Activated naive CD4-positive, alpha-beta T cell treated with anti-CD3 and anti-CD28 coated beads, Interleukin-2, amount 50 U/mL, for 24 hours (primary cell): Measurements from ENCODE around the gene VKORC1.

Source experiments
- H3K27ac Mint-ChIP-seq: one replicate; pipeline ENCODE4 v1.8.0; 2021; ENCODE audit warnings: mild to moderate bottlenecking, mixed read lengths
- H3K27me3 Mint-ChIP-seq: one replicate; pipeline ENCODE4 v1.8.0; 2021; ENCODE audit warnings: mixed read lengths
- H3K36me3 Mint-ChIP-seq: one replicate; pipeline ENCODE4 v1.8.0; 2021; ENCODE audit warnings: mixed read lengths
- H3K4me1 Mint-ChIP-seq: one replicate; pipeline ENCODE4 v1.8.0; 2021; ENCODE audit warnings: mixed read lengths
- H3K4me3 Mint-ChIP-seq: one replicate; pipeline ENCODE4 v1.8.0; 2021; ENCODE audit warnings: mild to moderate bottlenecking, mixed read lengths
- H3K9me3 Mint-ChIP-seq: one replicate; pipeline ENCODE4 v1.8.0; 2021; ENCODE audit warnings: mixed read lengths

The VKORC1 gene

GRCh38 chr16:31072540-31073141 is 22.0 kb downstream of the VKORC1 start:
- Mint-ChIP-seq H3K36me3 (peaks cover 5% of the 10 kb centered on the region), H3K4me3 (peak overlapping the region; percentile 98), H3K4me1 (peaks cover 40% of the 10 kb centered on the region), H3K27me3 (no peaks in the 10 kb centered on the region), H3K27ac (peak overlapping the region; percentile 98), H3K9me3 (no peaks in the 10 kb centered on the region)

DNA sequence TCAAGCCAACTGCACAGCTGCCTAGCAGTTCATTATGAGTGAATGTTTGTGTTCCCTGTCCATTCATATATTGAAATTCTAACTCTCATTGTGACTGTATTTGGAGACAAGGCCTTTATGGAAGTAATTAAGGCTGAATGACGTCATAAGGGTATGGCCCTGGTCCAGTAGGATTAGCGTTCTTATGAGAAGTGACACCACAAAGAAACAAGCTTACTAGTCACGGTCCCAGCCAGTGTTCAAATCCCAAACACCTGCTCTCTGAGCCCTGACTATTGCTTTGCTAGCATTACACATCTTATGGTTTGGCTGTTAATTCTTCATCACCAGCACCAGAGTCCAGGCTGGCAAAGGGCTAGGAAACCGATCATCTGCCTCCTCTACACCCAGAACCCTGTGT is 22.7 kb downstream of the VKORC1 start:
- peak overlapping the region; percentile 70 for H3K27ac Mint-ChIP-seq
- peaks cover 40% of the 10 kb centered on the region for H3K4me1 Mint-ChIP-seq
- no peaks in the 10 kb centered on the region for H3K9me3 Mint-ChIP-seq
- H3K27me3 Mint-ChIP-seq, result no peaks in the 10 kb centered on the region
- peaks cover 5% of the 10 kb centered on the region for H3K36me3 Mint-ChIP-seq
- H3K4me3 Mint-ChIP-seq, result peak overlapping the region; percentile 98

DNA sequence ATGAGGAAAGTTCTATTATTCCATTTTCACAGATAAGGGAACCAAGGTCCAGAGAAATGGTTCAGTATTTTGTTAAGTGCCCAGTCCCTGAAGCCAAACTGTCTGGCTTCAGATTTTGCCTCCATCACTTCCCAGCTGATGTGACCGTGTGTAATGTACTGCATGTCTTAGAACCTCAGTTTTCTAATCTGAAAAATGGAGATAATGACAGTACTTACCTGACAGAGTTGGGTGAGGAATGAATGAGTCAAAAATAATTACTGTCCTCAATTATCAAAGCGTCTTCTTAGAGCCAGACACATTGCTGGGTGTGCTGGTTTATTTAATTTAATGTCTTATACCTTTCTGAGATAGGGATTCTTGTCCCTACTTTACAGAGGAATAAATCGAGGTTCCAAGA is 27.3 kb downstream of the VKORC1 start:
- Mint-ChIP-seq H3K27me3 (no peaks in the 10 kb centered on the region), H3K4me3 (no peak overlapping the region), H3K27ac (no peak overlapping the region), H3K36me3 (peaks cover 7% of the 10 kb centered on the region), H3K9me3 (no peaks in the 10 kb centered on the region), H3K4me1 (peaks cover 54% of the 10 kb centered on the region)

DNA sequence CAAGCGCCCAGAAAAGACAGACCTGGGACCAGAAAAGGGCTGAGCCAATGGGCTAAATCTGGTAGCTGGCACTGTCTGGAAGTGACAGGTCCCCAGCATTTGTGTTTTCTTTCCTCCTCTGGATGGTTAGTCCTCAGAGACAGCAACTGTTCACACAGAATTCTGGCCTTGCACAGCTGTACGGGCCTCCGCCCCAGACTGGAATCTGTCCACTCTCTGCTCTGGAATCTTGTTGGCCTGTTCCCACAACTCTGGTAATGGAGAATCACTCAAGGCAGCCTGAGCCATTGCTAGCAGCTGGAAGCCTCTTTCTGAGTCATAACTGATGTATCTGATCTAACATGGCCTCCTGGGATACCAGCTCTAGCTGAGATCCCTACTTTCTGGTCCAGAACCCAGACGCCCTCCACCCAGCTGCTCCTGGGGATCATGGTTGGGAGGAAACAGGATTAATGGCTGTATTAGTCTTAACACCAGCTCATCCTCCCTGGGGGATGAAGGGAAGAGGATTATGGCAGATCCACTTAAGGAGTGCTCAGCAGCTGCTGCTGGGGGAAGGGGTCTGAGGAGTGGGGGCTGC is 29.6 kb downstream of the VKORC1 start:
- H3K4me1 Mint-ChIP-seq, result peaks cover 45% of the 10 kb centered on the region
- H3K27ac Mint-ChIP-seq, result peak overlapping the region; percentile 65
- H3K4me3 Mint-ChIP-seq, result peak overlapping the region; percentile 63
- no peaks in the 10 kb centered on the region for H3K27me3 Mint-ChIP-seq
- no peaks in the 10 kb centered on the region for H3K9me3 Mint-ChIP-seq
- H3K36me3 Mint-ChIP-seq, result peaks cover 8% of the 10 kb centered on the region

DNA sequence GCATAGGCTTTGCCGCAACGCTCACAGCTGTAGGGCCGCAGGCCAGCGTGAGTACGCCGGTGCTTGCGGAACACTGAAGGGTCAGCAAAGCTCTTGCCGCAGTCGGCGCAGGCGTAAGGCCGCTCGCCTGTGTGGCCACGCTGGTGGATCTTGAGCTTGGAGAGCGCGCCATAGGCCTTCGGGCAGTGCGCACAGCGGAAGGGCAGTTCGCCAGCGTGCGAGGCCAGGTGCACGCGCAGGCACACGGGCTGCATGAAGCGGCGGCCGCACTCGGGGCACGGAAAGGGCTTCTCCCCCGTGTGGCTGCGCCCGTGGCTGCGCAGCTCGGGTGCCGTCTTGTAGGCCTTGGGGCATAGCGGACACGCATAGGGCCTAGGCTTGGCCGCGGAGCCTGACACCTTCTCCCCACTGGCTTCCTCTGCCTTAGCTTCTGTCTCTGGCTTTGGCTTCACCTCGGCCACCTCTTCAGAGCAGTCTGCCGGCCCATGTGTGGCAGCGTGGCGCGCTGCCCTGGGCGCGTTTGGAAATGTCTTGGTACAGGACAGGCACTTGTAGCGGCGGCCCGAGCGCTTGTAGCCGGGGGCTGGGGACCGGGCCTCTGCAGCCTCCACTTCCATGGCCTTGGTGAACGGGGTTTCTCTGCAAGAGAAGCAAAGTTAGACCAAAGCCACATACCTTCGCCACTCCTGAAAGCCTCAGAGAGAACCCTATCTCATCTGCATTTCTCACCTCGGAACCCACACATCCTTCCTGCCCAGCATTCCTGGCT is 30.6 kb downstream of the VKORC1 start:
- Mint-ChIP-seq H3K27me3 (no peaks in the 10 kb centered on the region), H3K27ac (peak overlapping the region; percentile 65), H3K4me3 (peak overlapping the region; percentile 63), H3K36me3 (peaks cover 9% of the 10 kb centered on the region), H3K4me1 (peaks cover 39% of the 10 kb centered on the region), H3K9me3 (no peaks in the 10 kb centered on the region)

DNA sequence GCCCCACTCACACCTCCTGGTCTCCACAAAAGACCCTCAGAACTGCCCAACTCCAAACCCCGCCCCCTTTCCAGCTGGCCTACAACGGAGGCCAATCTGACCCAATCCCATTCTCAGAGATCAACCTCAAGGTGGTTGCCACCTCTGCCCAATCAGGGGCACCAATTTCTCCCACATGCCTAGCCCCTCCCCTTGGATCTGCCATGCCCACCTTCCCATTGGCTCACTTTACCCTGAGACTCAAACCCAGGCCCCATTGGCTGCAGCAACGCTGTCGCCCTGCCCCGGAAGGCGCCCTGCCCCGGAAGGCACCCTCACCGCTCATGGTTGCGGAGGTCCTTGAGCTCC is 31.1 kb downstream of the VKORC1 start:
- no peak overlapping the region for H3K4me3 Mint-ChIP-seq
- H3K27ac Mint-ChIP-seq, result no peak overlapping the region
- H3K4me1 Mint-ChIP-seq, result peaks cover 37% of the 10 kb centered on the region
- peaks cover 9% of the 10 kb centered on the region for H3K36me3 Mint-ChIP-seq
- H3K9me3 Mint-ChIP-seq, result no peaks in the 10 kb centered on the region
- H3K27me3 Mint-ChIP-seq, result no peaks in the 10 kb centered on the region

- H3K36me3 Mint-ChIP-seq, result peaks cover 9% of the 10 kb centered on the region
- H3K9me3 Mint-ChIP-seq, result no peaks in the 10 kb centered on the region
- no peak overlapping the region for H3K27ac Mint-ChIP-seq
- H3K4me1 Mint-ChIP-seq, result peaks cover 37% of the 10 kb centered on the region
- H3K27me3 Mint-ChIP-seq, result no peaks in the 10 kb centered on the region
- H3K4me3 Mint-ChIP-seq, result no peak overlapping the region
These were observed 32.7 kb downstream of the VKORC1 start for GRCh38 chr16:31061813-31062440.

DNA sequence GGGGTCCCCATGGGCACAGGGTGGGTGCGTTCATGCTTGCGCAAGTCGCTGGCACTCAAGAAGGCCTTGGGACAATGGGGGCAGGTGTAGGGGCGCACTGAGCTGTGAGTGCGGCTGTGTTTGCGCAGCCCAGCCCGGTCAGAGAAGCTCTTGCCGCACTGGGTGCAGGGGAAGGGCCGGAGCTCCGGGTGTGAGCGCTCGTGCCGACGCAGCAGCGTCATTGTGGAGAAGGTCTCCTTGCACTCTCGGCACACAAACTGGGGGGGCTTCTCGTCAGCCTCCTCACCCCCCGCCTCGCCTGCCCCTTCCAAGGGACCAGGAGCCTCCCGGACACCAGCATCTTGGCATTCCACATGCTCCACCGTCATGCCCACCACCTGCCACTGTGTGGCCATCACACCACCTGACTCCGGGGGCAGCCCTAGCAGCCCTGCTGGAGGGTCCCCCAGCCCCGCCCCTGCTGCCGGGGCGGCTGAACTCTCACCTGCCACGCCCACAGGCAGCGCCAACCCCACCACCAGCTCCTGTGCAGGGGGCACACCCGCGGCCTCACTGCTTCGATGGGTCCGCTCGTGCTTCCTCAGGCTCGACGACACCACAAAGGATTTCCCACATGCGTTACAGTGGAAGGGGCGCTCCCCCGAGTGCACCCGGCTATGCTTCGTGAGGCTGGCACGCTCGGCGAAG is 33.3 kb downstream of the VKORC1 start:
- Mint-ChIP-seq H3K27me3 (no peaks in the 10 kb centered on the region), H3K9me3 (no peaks in the 10 kb centered on the region), H3K4me1 (peaks cover 32% of the 10 kb centered on the region), H3K4me3 (no peak overlapping the region), H3K36me3 (peaks cover 9% of the 10 kb centered on the region), H3K27ac (no peak overlapping the region)

DNA sequence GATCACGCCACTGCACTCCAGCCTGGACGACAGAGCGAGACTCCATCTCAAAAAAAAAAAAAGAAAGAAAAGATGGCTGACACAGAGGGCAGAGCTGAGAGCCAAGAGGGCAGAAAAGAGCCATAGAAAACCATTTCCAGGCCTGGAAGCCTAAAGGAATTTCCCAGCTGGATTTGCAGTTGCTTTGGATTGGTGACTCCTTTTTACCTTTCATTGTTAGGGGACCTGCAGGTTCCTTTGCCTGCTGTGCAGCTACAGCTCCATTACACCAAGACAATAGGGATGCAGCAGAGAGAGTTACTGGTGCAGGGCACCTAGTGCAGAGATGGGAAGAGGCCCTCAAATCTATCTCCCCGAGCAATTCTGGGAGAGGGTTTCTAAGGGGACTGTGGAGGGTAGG is 39.0 kb downstream of the VKORC1 start:
- Mint-ChIP-seq H3K36me3 (peaks cover 2% of the 10 kb centered on the region), H3K4me3 (no peak overlapping the region), H3K27ac (no peak overlapping the region), H3K4me1 (no peaks in the 10 kb centered on the region), H3K9me3 (no peaks in the 10 kb centered on the region), H3K27me3 (no peaks in the 10 kb centered on the region)

- Mint-ChIP-seq H3K4me1 (no peaks in the 10 kb centered on the region), H3K9me3 (no peaks in the 10 kb centered on the region), H3K36me3 (no peaks in the 10 kb centered on the region), H3K27me3 (no peaks in the 10 kb centered on the region), H3K4me3 (no peak overlapping the region), H3K27ac (no peak overlapping the region)
These were observed 42.5 kb downstream of the VKORC1 start for GRCh38 chr16:31052114-31052513.

DNA sequence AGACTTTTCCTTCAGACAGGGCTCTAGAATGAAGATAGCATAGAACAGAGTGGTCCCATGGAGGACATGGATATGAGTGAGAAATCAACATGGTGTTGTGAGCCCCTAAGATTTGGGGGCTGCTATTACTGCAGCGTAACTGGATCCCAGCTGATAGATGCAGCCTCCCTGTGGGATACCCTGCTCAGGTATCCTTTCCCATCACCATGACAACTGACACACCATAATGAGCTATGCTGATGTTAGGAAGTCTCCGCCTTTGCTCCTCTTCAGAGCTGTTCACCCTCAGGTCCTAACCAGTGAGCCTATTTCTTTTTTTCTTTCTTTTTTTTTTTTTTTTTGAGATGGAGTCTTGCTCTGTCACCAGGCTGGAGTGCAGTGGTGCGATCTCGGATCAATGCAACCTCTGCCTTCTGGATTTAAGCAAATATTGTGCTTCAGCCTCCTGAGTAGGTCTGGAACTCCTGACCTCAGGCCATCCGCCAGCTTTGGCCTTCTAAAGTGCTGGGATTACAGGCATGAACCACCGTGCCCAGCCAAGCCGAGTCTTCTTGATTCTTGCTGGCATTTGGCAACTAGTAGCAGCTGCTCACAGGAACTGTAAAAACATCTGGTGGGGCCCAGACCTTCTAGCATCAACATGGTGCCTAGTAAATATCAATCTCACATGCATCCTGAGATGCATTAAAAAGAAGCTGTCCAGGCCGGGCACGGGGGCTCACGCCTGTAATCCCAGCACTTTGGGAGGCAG is 44.1 kb downstream of the VKORC1 start:
- no peaks in the 10 kb centered on the region for H3K36me3 Mint-ChIP-seq
- H3K4me3 Mint-ChIP-seq, result no peak overlapping the region
- no peaks in the 10 kb centered on the region for H3K27me3 Mint-ChIP-seq
- H3K27ac Mint-ChIP-seq, result no peak overlapping the region
- no peaks in the 10 kb centered on the region for H3K9me3 Mint-ChIP-seq
- H3K4me1 Mint-ChIP-seq, result no peaks in the 10 kb centered on the region

- Mint-ChIP-seq H3K4me1 (no peaks in the 10 kb centered on the region), H3K27me3 (no peaks in the 10 kb centered on the region), H3K4me3 (no peak overlapping the region), H3K9me3 (no peaks in the 10 kb centered on the region), H3K27ac (no peak overlapping the region), H3K36me3 (no peaks in the 10 kb centered on the region)
These were observed 50.6 kb downstream of the VKORC1 start for GRCh38 chr16:31043898-31044481.

- Mint-ChIP-seq H3K27me3 (no peaks in the 10 kb centered on the region), H3K27ac (no peak overlapping the region), H3K9me3 (no peaks in the 10 kb centered on the region), H3K36me3 (no peaks in the 10 kb centered on the region), H3K4me3 (no peak overlapping the region), H3K4me1 (no peaks in the 10 kb centered on the region)
These were observed 51.2 kb downstream of the VKORC1 start for GRCh38 chr16:31043352-31043751.

DNA sequence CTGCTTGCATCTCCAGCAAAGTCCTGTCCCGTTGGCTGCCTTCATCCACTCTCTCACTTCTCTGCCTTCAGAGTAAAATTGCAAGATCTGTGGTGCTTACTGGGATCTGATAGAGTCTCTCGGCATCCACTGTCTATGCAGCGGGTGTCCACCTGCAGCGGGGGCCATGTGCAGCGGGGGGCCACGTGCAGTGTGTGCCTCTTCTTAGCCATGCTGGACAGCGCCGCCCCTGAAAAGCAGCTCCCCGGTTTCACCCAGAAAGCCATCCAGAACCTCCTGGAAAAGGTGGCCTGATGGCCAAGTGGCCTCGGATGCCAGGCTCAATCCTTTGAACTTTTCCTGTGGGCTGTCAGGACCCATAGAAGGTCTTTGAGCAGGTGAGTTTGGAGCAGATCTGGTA is 51.7 kb downstream of the VKORC1 start:
- Mint-ChIP-seq H3K9me3 (no peaks in the 10 kb centered on the region), H3K27me3 (no peaks in the 10 kb centered on the region), H3K36me3 (no peaks in the 10 kb centered on the region), H3K4me3 (no peak overlapping the region), H3K27ac (no peak overlapping the region), H3K4me1 (no peaks in the 10 kb centered on the region)
